Measurements from ENCODE around the gene ZNF701.
"Not testable (repeated sequence)": the region's sequence is repeated elsewhere in the genome, so short reads cannot be mapped to it uniquely, and the experiment has no call there.

Gene ZNF701

GRCh38 chr19:52570000-52570861 is at the start of gene ZNF701:
Gene ZNF701, plus strand, starts transcription at chr19:52570287. Its CDS starts 3,861 bp downstream, at chr19:52574148.
- peak; percentile 88 to 94 for DNase-seq (ENCODE audit: low read depth in 2 of 2)

GRCh38 chr19:52522551-52522950 is 47.5 kb upstream of the ZNF701 start:
- no peak for DNase-seq (ENCODE audit: low read depth in 2 of 2)

- DNase-seq (ENCODE audit: low read depth in 2 of 2): no peak
Measured at GRCh38 chr19:52524086-52524485, 46.0 kb upstream of the ZNF701 start.

- DNase-seq (ENCODE audit: low read depth in 2 of 2): peak; percentile 94 to 97
Measured at GRCh38 chr19:52527134-52527955, 42.7 kb upstream of the ZNF701 start, which contains the start of gene ZNF808. Gene ZNF808, plus strand, starts transcription at chr19:52527668. Its CDS starts 15,617 bp downstream, at chr19:52543285.

- DNase-seq (ENCODE audit: low read depth in 2 of 2): no peak
Measured at GRCh38 chr19:52527956-52528351, 42.1 kb upstream of the ZNF701 start.

GRCh38 chr19:52532480-52532879 is 37.6 kb upstream of the ZNF701 start:
- DNase-seq (ENCODE audit: low read depth in 2 of 2): no peak

- no peak for DNase-seq (ENCODE audit: low read depth in 2 of 2)
Measured at GRCh38 chr19:52533901-52534300, 36.2 kb upstream of the ZNF701 start.

GRCh38 chr19:52535385-52535770 is 34.7 kb upstream of the ZNF701 start:
- DNase-seq (ENCODE audit: low read depth in 2 of 2): not testable (repeated sequence)

- DNase-seq (ENCODE audit: low read depth in 2 of 2): peak; percentile 89
Measured at GRCh38 chr19:52535771-52536447, 34.2 kb upstream of the ZNF701 start.

- peak in 1 of 2 donors; percentile 17 for DNase-seq (ENCODE audit: low read depth in 2 of 2)
Measured at GRCh38 chr19:52536448-52536800, 33.7 kb upstream of the ZNF701 start.

- DNase-seq (ENCODE audit: low read depth in 2 of 2): not testable (repeated sequence)
Measured at GRCh38 chr19:52538815-52539214, 31.3 kb upstream of the ZNF701 start.

GRCh38 chr19:52541176-52541575 is 28.9 kb upstream of the ZNF701 start:
- not testable (repeated sequence) for DNase-seq (ENCODE audit: low read depth in 2 of 2)

- DNase-seq (ENCODE audit: low read depth in 2 of 2): no peak
Measured at GRCh38 chr19:52541608-52542007, 28.5 kb upstream of the ZNF701 start.

GRCh38 chr19:52542541-52542940 is 27.5 kb upstream of the ZNF701 start:
- DNase-seq (ENCODE audit: low read depth in 2 of 2): not testable (repeated sequence)

GRCh38 chr19:52542984-52543664 is 27.0 kb upstream of the ZNF701 start:
- no peak for DNase-seq (ENCODE audit: low read depth in 2 of 2)

- DNase-seq (ENCODE audit: low read depth in 2 of 2): no peak
Measured at GRCh38 chr19:52554216-52554971, 15.7 kb upstream of the ZNF701 start.

GRCh38 chr19:52557231-52557995 is 12.7 kb upstream of the ZNF701 start:
- DNase-seq (ENCODE audit: low read depth in 2 of 2): no peak

GRCh38 chr19:52558732-52559445 is 11.2 kb upstream of the ZNF701 start:
- DNase-seq (ENCODE audit: low read depth in 2 of 2): not testable (repeated sequence)

GRCh38 chr19:52561611-52562010 is 8.5 kb upstream of the ZNF701 start:
- not testable (repeated sequence) for DNase-seq (ENCODE audit: low read depth in 2 of 2)
